ENCODE measurements around the gene PF4V1. TPM values are rescaled to one million over a fixed set of nuclear protein-coding genes. Genes with fewer than 3 reads are reported as not detected.
A peak's percentile ranks its signal among the peaks of the same experiment; 100 is the strongest.

The PF4V1 gene
- polyA plus RNA-seq, 3 donors = 0.99 to 3.3 TPM; not detected in 1

DNA sequence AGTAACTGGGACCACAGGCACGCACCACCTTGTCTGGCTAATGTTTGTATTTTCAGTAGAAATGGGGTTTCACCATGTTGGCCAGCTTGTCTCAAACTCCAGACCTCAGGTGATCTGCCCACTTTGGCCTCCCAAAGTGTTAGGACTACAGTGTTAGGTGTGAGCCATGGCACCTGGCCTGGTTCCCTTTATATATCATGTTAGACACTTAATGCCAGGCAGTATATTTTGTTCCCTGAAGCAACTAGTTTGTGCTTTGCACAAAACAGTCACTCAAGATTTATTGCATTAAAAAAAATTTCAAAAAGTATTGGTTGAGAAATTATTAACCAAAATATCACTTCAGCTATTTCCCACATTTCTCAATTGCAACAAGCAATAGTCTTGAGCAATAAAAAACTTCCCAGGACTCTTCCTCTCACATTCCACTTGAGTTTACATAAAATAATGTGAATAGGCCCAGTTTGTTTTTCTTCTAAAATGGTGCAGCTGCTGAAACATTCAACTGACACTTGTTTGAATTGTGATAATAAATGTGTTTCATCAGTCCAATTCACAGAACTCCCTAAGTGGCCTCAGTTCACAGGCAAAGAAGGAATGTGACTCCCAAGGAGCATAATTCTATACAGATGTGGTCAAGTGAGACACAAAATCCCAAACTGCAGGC lies 38.8 kb downstream of the PF4V1 start:
- peak in 1 of 3 donors; percentile 51 for DNase-seq
- Histone ChIP-seq H3K27me3 (ENCODE audit: control insufficient read depth in 2 of 2, insufficient read depth in 2 of 2, low read length in 2 of 2) (no peaks in the 10 kb centered on the region), H3K4me1 (ENCODE audit: control insufficient read depth in 1 of 2, insufficient read depth in 2 of 2, low read length in 2 of 2) (peaks cover 15% of the 10 kb centered on the region in 2 donors), H3K27ac (ENCODE audit: low read depth in 1 of 2, low read length in 2 of 2) (peak overlapping the region; percentile 20 to 63), H4K20me1 (ENCODE audit: insufficient read depth, low read length) (no peaks in the 10 kb centered on the region), H3K36me3 (replicated peaks in 1 of 2; ENCODE audit: control insufficient read depth in 1 of 2, insufficient read depth in 2 of 2, low read length in 2 of 2) (no peaks in the 10 kb centered on the region), H3K9me3 (replicated peaks in 1 of 2; ENCODE audit: control insufficient read depth in 1 of 2, insufficient read depth in 1 of 2, low read length in 2 of 2) (no peaks in the 10 kb centered on the region), H3K9ac (ENCODE audit: insufficient read depth, low read length, poor library complexity, severe bottlenecking) (no peak overlapping the region), H2AFZ (ENCODE audit: insufficient read depth, low read depth, low read length, poor library complexity, severe bottlenecking) (no peak overlapping the region), H3K4me3 (replicated peaks in 1 of 3; ENCODE audit: low read depth in 2 of 3, low read length in 3 of 3) (peak overlapping the region in 1 of 3 experiments; percentile 15), H3K79me2 (ENCODE audit: insufficient read depth, low read length) (no peaks in the 10 kb centered on the region), H3K4me2 (replicated peaks; ENCODE audit: extremely low read depth, low read length, poor library complexity, severe bottlenecking) (no peak overlapping the region)
- H3K27ac Mint-ChIP-seq = peak overlapping the region in 3 of 7 donors; percentile 5 to 56 (median 50)
- no peaks in the 10 kb centered on the region for H3K36me3 Mint-ChIP-seq
- TF ChIP-seq, protein P1, sequence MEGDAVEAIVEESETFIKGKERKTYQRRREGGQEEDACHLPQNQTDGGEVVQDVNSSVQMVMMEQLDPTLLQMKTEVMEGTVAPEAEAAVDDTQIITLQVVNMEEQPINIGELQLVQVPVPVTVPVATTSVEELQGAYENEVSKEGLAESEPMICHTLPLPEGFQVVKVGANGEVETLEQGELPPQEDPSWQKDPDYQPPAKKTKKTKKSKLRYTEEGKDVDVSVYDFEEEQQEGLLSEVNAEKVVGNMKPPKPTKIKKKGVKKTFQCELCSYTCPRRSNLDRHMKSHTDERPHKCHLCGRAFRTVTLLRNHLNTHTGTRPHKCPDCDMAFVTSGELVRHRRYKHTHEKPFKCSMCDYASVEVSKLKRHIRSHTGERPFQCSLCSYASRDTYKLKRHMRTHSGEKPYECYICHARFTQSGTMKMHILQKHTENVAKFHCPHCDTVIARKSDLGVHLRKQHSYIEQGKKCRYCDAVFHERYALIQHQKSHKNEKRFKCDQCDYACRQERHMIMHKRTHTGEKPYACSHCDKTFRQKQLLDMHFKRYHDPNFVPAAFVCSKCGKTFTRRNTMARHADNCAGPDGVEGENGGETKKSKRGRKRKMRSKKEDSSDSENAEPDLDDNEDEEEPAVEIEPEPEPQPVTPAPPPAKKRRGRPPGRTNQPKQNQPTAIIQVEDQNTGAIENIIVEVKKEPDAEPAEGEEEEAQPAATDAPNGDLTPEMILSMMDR (IDR thresholded peaks at IDR 0.05) = no peak
- no peaks in the 10 kb centered on the region for H3K27me3 Mint-ChIP-seq (ENCODE audit: low read depth in 3 of 3)
- H3K4me1 Mint-ChIP-seq = peaks cover 16% of the 10 kb centered on the region
- no peaks in the 10 kb centered on the region for H3K9me3 Mint-ChIP-seq
- WGBS (ENCODE audit: insufficient coverage) = no CpG with 5 or more reads among the region's 1 CpG
- H3K4me3 Mint-ChIP-seq = no peak overlapping the region
- intact Hi-C loops (cut with micrococcal nuclease) = no loop called here

DNA sequence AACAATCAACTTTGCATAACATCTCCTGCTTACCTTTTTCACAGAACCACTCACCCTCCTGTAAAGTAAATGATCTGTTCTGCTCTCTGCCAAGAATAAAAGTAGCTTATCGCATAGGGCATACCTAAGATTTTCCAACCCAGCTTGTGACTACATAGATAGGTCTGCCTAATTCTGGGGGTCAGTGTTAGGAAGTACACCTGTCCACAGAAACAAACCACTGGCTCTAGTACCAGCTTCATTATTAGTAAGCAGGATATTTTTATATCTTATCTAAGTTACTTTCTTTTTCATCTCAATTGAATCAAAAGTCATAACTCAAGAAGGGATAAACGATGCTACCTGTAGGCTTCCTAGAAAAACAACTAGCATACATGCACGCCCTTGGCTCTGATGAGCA lies 39.9 kb downstream of the PF4V1 start:
- H3K4me1 Mint-ChIP-seq = peaks cover 16% of the 10 kb centered on the region
- H3K9me3 ChIP-seq (replicated peaks in 1 of 2; ENCODE audit: control insufficient read depth in 1 of 2, insufficient read depth in 1 of 2, low read length in 2 of 2) = no peaks in the 10 kb centered on the region
- H3K27ac Mint-ChIP-seq = no peak overlapping the region
- H2AFZ ChIP-seq (ENCODE audit: insufficient read depth, low read depth, low read length, poor library complexity, severe bottlenecking) = no peak overlapping the region
- WGBS (ENCODE audit: insufficient coverage) = 70% methylated on average over 2 of the region's 3 CpGs
- DNase-seq = no peak
- no peak overlapping the region for H3K4me3 ChIP-seq (replicated peaks in 1 of 3; ENCODE audit: low read depth in 2 of 3, low read length in 3 of 3)
- H3K27me3 ChIP-seq (ENCODE audit: control insufficient read depth in 2 of 2, insufficient read depth in 2 of 2, low read length in 2 of 2) = no peaks in the 10 kb centered on the region
- intact Hi-C loops (cut with micrococcal nuclease) = no loop called here
- no peak overlapping the region for H3K4me2 ChIP-seq (replicated peaks; ENCODE audit: extremely low read depth, low read length, poor library complexity, severe bottlenecking)
- no peak overlapping the region for H3K4me3 Mint-ChIP-seq
- no peak overlapping the region for H3K27ac ChIP-seq (ENCODE audit: low read depth in 1 of 2, low read length in 2 of 2)
- H3K9ac ChIP-seq (ENCODE audit: insufficient read depth, low read length, poor library complexity, severe bottlenecking) = no peak overlapping the region
- no peaks in the 10 kb centered on the region for H4K20me1 ChIP-seq (ENCODE audit: insufficient read depth, low read length)
- no peaks in the 10 kb centered on the region for H3K36me3 ChIP-seq (replicated peaks in 1 of 2; ENCODE audit: control insufficient read depth in 1 of 2, insufficient read depth in 2 of 2, low read length in 2 of 2)
- H3K79me2 ChIP-seq (ENCODE audit: insufficient read depth, low read length) = no peaks in the 10 kb centered on the region
- H3K36me3 Mint-ChIP-seq = no peaks in the 10 kb centered on the region
- H3K27me3 Mint-ChIP-seq (ENCODE audit: low read depth in 3 of 3) = no peaks in the 10 kb centered on the region
- no peaks in the 10 kb centered on the region for H3K9me3 Mint-ChIP-seq
- peaks cover 15% of the 10 kb centered on the region in 2 donors for H3K4me1 ChIP-seq (ENCODE audit: control insufficient read depth in 1 of 2, insufficient read depth in 2 of 2, low read length in 2 of 2)
- TF ChIP-seq, protein P1 (IDR thresholded peaks at IDR 0.05) = no peak
